Skin epidermis (tissue), 12 donors: Measurements from ENCODE around the gene OTP.
"Not testable (repeated sequence)": the region's sequence is repeated elsewhere in the genome, so short reads cannot be mapped to it uniquely, and the experiment has no call there.

Experiments used
- H3K27ac ChIP-seq, 21 experiments: fragments of 200-600 bp; sonication (generic) in 11 of 21; one replicate each; pipeline ENCODE4 v1.5.0; 2020; ENCODE audit warnings: mild to moderate bottlenecking in 3 of 21, inconsistent platforms in 2 of 21, moderate library complexity in 2 of 21
- H3K4me3 ChIP-seq, 7 experiments: fragments of 200-600 bp; sonication (generic) in 2 of 7; one replicate each; pipeline ENCODE4 v1.5.0; 2020; ENCODE audit warnings: inconsistent platforms in 2 of 7, mild to moderate bottlenecking in 2 of 7, moderate library complexity in 1 of 7

OTP gene

GRCh38 chr5:77621440-77621839 is 17.1 kb downstream of the OTP start:
- Histone ChIP-seq H3K27ac (no peak overlapping the region), H3K4me3 (no peak overlapping the region)

DNA sequence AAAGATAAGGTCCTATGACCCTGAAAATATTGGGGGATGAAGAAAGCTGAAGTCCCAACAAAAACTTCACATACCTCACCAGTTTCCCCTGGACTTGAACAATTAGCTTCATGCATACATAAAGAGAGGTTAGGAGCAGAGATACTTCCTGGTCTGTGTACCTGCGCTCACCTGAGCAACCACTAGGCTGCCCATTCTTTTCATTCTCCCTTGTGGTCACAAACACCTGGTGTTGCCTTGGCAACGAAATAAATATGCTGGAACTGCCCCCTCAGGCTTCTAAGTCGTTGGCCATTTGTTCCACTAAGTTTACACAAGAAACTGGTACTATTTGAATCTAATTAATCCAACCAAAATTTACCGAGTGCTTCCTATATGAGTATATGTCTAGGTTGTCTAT is 18.1 kb downstream of the OTP start:
- Histone ChIP-seq H3K4me3 (no peak overlapping the region), H3K27ac (no peak overlapping the region)

GRCh38 chr5:77616920-77617319 is 21.6 kb downstream of the OTP start:
- H3K27ac ChIP-seq, result no peak overlapping the region
- H3K4me3 ChIP-seq, result no peak overlapping the region

GRCh38 chr5:77608927-77609326 is 29.6 kb downstream of the OTP start:
- H3K4me3 ChIP-seq, H3K27ac ChIP-seq: not testable (repeated sequence)

- Histone ChIP-seq H3K27ac (no peak overlapping the region), H3K4me3 (no peak overlapping the region)
Measured at GRCh38 chr5:77607324-77607723, 31.2 kb downstream of the OTP start.

DNA sequence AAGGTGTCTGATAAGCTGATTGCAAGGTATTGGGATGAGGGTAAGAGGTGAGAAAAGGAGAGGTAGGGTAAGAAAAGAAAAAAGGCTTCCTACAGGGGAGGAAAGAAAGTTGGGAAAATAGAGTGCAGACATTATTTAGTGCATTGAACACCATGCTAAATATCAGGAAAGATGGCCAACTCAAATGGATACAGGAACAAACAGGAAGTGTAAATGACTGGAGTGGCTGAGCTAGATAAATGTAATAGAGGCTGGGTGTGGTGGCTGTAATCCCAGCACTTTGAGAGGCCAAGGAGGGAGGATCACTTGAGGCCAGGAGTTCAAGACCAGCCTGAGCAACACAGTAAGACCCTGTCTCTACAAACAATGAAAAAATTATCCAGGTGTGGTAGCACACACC is 32.2 kb downstream of the OTP start:
- Histone ChIP-seq H3K27ac (no peak overlapping the region), H3K4me3 (no peak overlapping the region)

DNA sequence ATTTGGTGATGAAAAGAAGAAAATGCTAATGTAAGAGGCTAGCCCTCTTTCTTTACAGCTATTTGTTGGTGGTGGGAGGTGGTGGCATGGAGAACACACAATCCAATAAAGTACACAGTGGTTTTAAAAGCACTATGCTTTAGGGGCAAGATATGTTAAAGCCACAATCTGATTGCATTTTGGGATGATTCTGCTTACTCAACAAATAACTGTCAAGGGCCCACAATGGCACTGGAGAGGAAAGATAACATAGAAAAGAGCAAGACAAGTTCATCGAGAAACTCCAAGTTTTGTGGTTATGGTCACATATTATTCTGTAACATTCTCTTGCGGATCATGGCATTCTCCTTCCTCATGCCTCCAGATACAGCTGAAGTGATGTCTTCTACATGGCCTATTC is 38.8 kb downstream of the OTP start:
- Histone ChIP-seq H3K27ac (no peak overlapping the region), H3K4me3 (no peak overlapping the region)

- H3K27ac ChIP-seq, result no peak overlapping the region
- H3K4me3 ChIP-seq, result no peak overlapping the region
Measured at GRCh38 chr5:77590347-77590746, 48.2 kb downstream of the OTP start.

- Histone ChIP-seq H3K4me3 (no peak overlapping the region), H3K27ac (no peak overlapping the region)
Measured at GRCh38 chr5:77588175-77588574, 50.3 kb downstream of the OTP start.

DNA sequence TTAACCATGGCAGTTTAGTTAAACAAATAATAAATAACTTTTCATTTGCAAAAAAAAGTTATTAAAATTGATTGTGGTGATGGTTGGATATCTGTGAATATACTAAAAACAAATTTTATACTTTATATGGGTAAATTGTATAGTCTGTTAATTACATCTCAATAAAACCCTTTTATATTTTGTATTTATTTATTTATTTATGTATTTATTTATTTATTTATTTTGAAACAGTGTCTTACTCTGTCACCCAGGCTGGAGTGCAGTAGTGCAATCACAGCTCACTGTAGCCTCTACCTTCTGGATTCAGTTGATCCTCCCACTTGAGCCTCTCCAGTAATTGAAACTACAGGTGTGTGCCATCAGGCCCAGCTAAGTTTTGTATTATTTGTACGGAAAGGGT is 52.4 kb downstream of the OTP start:
- no peak overlapping the region for H3K4me3 ChIP-seq
- no peak overlapping the region for H3K27ac ChIP-seq

GRCh38 chr5:77582143-77582542 is 56.4 kb downstream of the OTP start:
- H3K27ac ChIP-seq, H3K4me3 ChIP-seq: not testable (repeated sequence)
